B cell (primary cell): ENCODE data around the gene COLEC12. TPM values are rescaled to one million over a fixed set of nuclear protein-coding genes. Genes with fewer than 3 reads are reported as not detected.

Source experiments
- ATAC-seq: fragments of 200-7000 bp; cut with Tn5 transposase; one replicate; pipeline ENCODE4 v1.10.0; 2021; ENCODE audit warnings: low read depth, mild to moderate bottlenecking, moderate number of reproducible peaks, moderate library complexity
- CTCF ChIA-PET: fragments of 350-600 bp; sonication (Branson Sonifier 250); formaldehyde crosslinking; loops from one replicate; lab custom pipeline; 2021; ENCODE audit warnings: antibody characterized with exemption, inconsistent platforms; lab: Charles Lee
- POLR2A ChIA-PET: fragments of 350-600 bp; sonication (Branson Sonifier 250); formaldehyde crosslinking; loops from one replicate; lab custom pipeline; 2021; ENCODE audit warnings: antibody characterized with exemption; lab: Charles Lee
- DNase-seq: peaks from one replicate; pipeline ENCODE4 v3.0.0; 2013
- H2AFZ ChIP-seq: 2 replicates; pipeline ENCODE4 v1.6.1; 2012; ENCODE audit warnings: mild to moderate bottlenecking, low read depth, low read length; ENCODE audit not compliant: insufficient read depth, poor library complexity, severe bottlenecking
- H3K27ac ChIP-seq, 2 donors: 1 replicate in 1 of 2; 2 replicates in 1 of 2; pipeline ENCODE4 v1.5.1; 2012 to 2013; ENCODE audit warnings: low read length in 2 of 2, mild to moderate bottlenecking in 2 of 2, moderate library complexity in 1 of 2
- H3K27me3 ChIP-seq, 4 experiments: fragments of 200-600 bp in 1 of 4; sonication (generic) in 1 of 4; replicated peaks in 1 of 4; 1 replicate in 2 of 4; 2 replicates in 2 of 4; pipeline versions ENCODE4 v1.6.1 to v1.7.0; 2013 to 2016; ENCODE audit warnings: low read length in 3 of 4, mild to moderate bottlenecking in 2 of 4, mixed read lengths in 1 of 4, moderate library complexity in 1 of 4; ENCODE audit not compliant: insufficient read depth in 4 of 4, control insufficient read depth in 3 of 4; ENCODE audit errors: control extremely low read depth in 1 of 4
- H3K36me3 ChIP-seq, 2 experiments: replicated peaks in 1 of 2; 1 replicate in 1 of 2; 2 replicates in 1 of 2; pipeline versions ENCODE4 v1.6.1 to v1.7.1; 2013; ENCODE audit warnings: low read length in 1 of 2; ENCODE audit not compliant: insufficient read depth in 2 of 2, control insufficient read depth in 1 of 2; ENCODE audit errors: control extremely low read depth in 1 of 2, extremely low read depth in 1 of 2
- H3K4me1 ChIP-seq, 2 donors: fragments of 200-600 bp in 1 of 2; sonication (generic) in 1 of 2; 1 replicate in 1 of 2; 2 replicates in 1 of 2; pipeline versions ENCODE4 v1.5.1 to v1.6.1; 2013 to 2017; ENCODE audit warnings: low read length in 2 of 2; ENCODE audit not compliant: control insufficient read depth in 2 of 2, insufficient read depth in 2 of 2
- H3K4me2 ChIP-seq: replicated peaks from 2 replicates; pipeline ENCODE3; 2012; ENCODE audit warnings: mild to moderate bottlenecking, low read depth, low read length; ENCODE audit not compliant: poor library complexity, severe bottlenecking
- H3K4me3 ChIP-seq, 5 experiments: fragments of 200-600 bp in 1 of 5; sonication (generic) in 1 of 5; 1 replicate in 3 of 5; 2 replicates in 2 of 5; pipeline versions ENCODE4 v1.5.1 to v1.7.0; 2011 to 2016; ENCODE audit warnings: low read length in 4 of 5, mild to moderate bottlenecking in 4 of 5, low read depth in 2 of 5, control low read depth in 1 of 5, moderate library complexity in 1 of 5; ENCODE audit not compliant: insufficient read depth in 1 of 5; ENCODE audit errors: control extremely low read depth in 1 of 5, extremely low read depth in 1 of 5
- H3K79me2 ChIP-seq: fragments of 200-600 bp; sonication (generic); one replicate; pipeline ENCODE4 v1.6.0; 2016; ENCODE audit warnings: low read length; ENCODE audit not compliant: control insufficient read depth, insufficient read depth
- H3K9ac ChIP-seq: fragments of 200-600 bp; sonication (generic); 2 replicates; pipeline ENCODE4 v1.6.1; 2017; ENCODE audit warnings: mild to moderate bottlenecking, low read length, moderate library complexity
- H3K9me3 ChIP-seq, 3 donors: one replicate each; pipeline versions ENCODE4 v1.6.1 to v1.7.1; 2013; ENCODE audit warnings: low read length in 2 of 3; ENCODE audit not compliant: control insufficient read depth in 2 of 3, insufficient read depth in 1 of 3; ENCODE audit errors: control extremely low read depth in 1 of 3
- H4K20me1 ChIP-seq: 2 replicates; pipeline ENCODE4 v1.6.0; 2012; ENCODE audit warnings: mild to moderate bottlenecking, low read length; ENCODE audit not compliant: insufficient read depth, control insufficient read depth, poor library complexity, severe bottlenecking
- H3K27ac Mint-ChIP-seq: one replicate; pipeline ENCODE4 v1.8.0; 2021; ENCODE audit warnings: mixed read lengths
- H3K27me3 Mint-ChIP-seq: one replicate; pipeline ENCODE4 v1.8.0; 2021; ENCODE audit warnings: mixed read lengths
- H3K4me1 Mint-ChIP-seq: one replicate; pipeline ENCODE4 v1.8.0; 2021; ENCODE audit warnings: mixed read lengths
- H3K4me3 Mint-ChIP-seq: one replicate; pipeline ENCODE4 v1.8.0; 2021; ENCODE audit warnings: mixed read lengths
- H3K9me3 Mint-ChIP-seq: one replicate; pipeline ENCODE4 v1.8.0; 2022; ENCODE audit warnings: mixed read lengths; ENCODE audit not compliant: insufficient read depth
- CTCF ChIP-seq: fragments of 200-600 bp; IDR thresholded peaks from one replicate; pipeline ENCODE4 v1.8.0; 2022; ENCODE audit warnings: antibody characterized with exemption, mild to moderate bottlenecking
- EZH2 ChIP-seq: IDR thresholded peaks from 2 replicates; pipeline ENCODE4 v1.6.1; 2012; ENCODE audit warnings: borderline replicate concordance, low read depth, mild to moderate bottlenecking, moderate library complexity, low read length; ENCODE audit not compliant: insufficient read depth, poor library complexity, severe bottlenecking
- WGBS: methylation state at CpG from one replicate; pipeline ENCODE4 v1.1.5; 2013; ENCODE audit warnings: missing lambda C conversion rate; ENCODE audit not compliant: insufficient coverage; 5-methylcytosine and 5-hydroxymethylcytosine counted together
- intact Hi-C: fragments of 100-400 bp; cut with micrococcal nuclease; formaldehyde crosslinking; loops from one replicate; pipeline ENCODE4 v1.10.0; 2022
- polyA plus RNA-seq: library from polyadenylated mRNA; depleted of rRNA; stranded (reverse); fragments of >200 nt; gene quantifications from 2 replicates; pipeline ENCODE4 v1.2.3, GENCODE V29; 2012
- total RNA-seq, 2 donors: library from RNA; stranded (reverse); fragments of 120-200 nt in 1 of 2; gene quantifications; 1 replicate in 1 of 2; 2 replicates in 1 of 2; pipeline versions ENCODE4 v1.2.3 to v1.2.4, GENCODE V29; 2013 to 2022

Gene COLEC12
- total and polyA plus RNA-seq, 2 donors (not counting 1 experiment from before 2014, with no cell fraction given), result not detected

- ATAC-seq (no peak), DNase-seq (no peak)
- Histone ChIP-seq H3K79me2 (no peaks in the 10 kb centered on the region), H3K27me3 (peaks cover 0 to 4% (median 0%) of the 10 kb centered on the region in 4 experiments), H3K36me3 (no peaks in the 10 kb centered on the region), H3K9ac (no peak overlapping the region), H3K4me3 (no peak overlapping the region), H4K20me1 (no peaks in the 10 kb centered on the region), H3K4me2 (no peak overlapping the region), H3K9me3 (no peaks in the 10 kb centered on the region), H3K27ac (no peak overlapping the region), H3K4me1 (no peaks in the 10 kb centered on the region), H2AFZ (no peak overlapping the region)
- H3K4me1 Mint-ChIP-seq, result no peaks in the 10 kb centered on the region
- ChIA-PET POLR2A (no interaction called here), CTCF (no interaction called here)
- H3K27me3 Mint-ChIP-seq, result peaks cover 2% of the 10 kb centered on the region
- no peak overlapping the region for H3K4me3 Mint-ChIP-seq
- 100% methylated on average over 3 of the region's 6 CpGs for WGBS
- TF ChIP-seq EZH2 (no peak), CTCF (no peak)
- no peak overlapping the region for H3K27ac Mint-ChIP-seq
- intact Hi-C loops, result no loop called here
- H3K9me3 Mint-ChIP-seq, result no peaks in the 10 kb centered on the region
These were observed 106.9 kb downstream of the COLEC12 start for GRCh38 chr18:393574-393957.

- ChIA-PET CTCF (interaction anchor here (0.6 kb wide), 1 partner anchor 24 kb away, joined by 3 read pairs; no protein-coding TSS in a partner anchor), POLR2A (no interaction called here)
- intact Hi-C loops, result no loop called here
- peaks cover 2% of the 10 kb centered on the region for H3K27me3 Mint-ChIP-seq
- Histone ChIP-seq H3K4me2 (no peak overlapping the region), H3K36me3 (no peaks in the 10 kb centered on the region), H3K9ac (no peak overlapping the region), H3K27ac (no peak overlapping the region), H3K9me3 (no peaks in the 10 kb centered on the region), H2AFZ (no peak overlapping the region), H3K4me3 (no peak overlapping the region), H3K27me3 (peaks cover 0 to 4% (median 0%) of the 10 kb centered on the region in 4 experiments), H3K4me1 (no peaks in the 10 kb centered on the region), H4K20me1 (no peaks in the 10 kb centered on the region), H3K79me2 (no peaks in the 10 kb centered on the region)
- no peak overlapping the region for H3K27ac Mint-ChIP-seq
- TF ChIP-seq EZH2 (no peak), CTCF (no peak)
- DNase-seq, result no peak
- no peaks in the 10 kb centered on the region for H3K4me1 Mint-ChIP-seq
- 77% methylated on average over 2 of the region's 6 CpGs for WGBS
- H3K4me3 Mint-ChIP-seq, result no peak overlapping the region
- no peak for ATAC-seq
- H3K9me3 Mint-ChIP-seq, result no peaks in the 10 kb centered on the region
These were observed 107.5 kb downstream of the COLEC12 start for GRCh38 chr18:392928-393573.
